ENCODE results near the gene PSMD9. TPM values are rescaled to one million over a fixed set of nuclear protein-coding genes. Genes with fewer than 3 reads are reported as not detected.

PSMD9 gene
- total RNA-seq, 1 experiment from 2014 or later: 86.4 TPM

- POLR2A ChIA-PET (ENCODE audit: low non-redundant PET): interaction anchor here (0.6 kb wide), 1 partner anchor 15 kb away, joined by 8 read pairs; no protein-coding TSS in a partner anchor
- no TSS peak for BruUV-seq (replicated peaks)
- CTCF ChIA-PET: interaction anchor here (0.5 to 1.0 kb wide), 3 partner anchors 108 to 132 kb away, joined by 4 to 14 read pairs (median 5); partner anchors contain the start of gene RHOF
- peaks cover 10% of the 10 kb centered on the region for H3K36me3 ChIP-seq (ENCODE audit: insufficient read depth, low read length, poor library complexity, severe bottlenecking)
- no peaks in the 10 kb centered on the region for H3K9me3 ChIP-seq (ENCODE audit: low read depth, low read length, poor library complexity, severe bottlenecking)
- H3K27me3 ChIP-seq (replicated peaks; ENCODE audit: insufficient read depth, low read depth, low read length, poor library complexity): no peaks in the 10 kb centered on the region
- peaks cover 37% of the 10 kb centered on the region for H3K4me1 ChIP-seq (ENCODE audit: insufficient read depth, low read length, poor library complexity, severe bottlenecking)
- no peak overlapping the region for H3K4me3 ChIP-seq (ENCODE audit: low read depth, low read length, poor library complexity, severe bottlenecking)
- peak; percentile 87 for DNase-seq (ENCODE audit: low spot score)
- no peak for TF ChIP-seq EZH2 (IDR thresholded peaks at IDR 0.05; ENCODE audit: borderline replicate concordance, low read depth, low read length, poor library complexity, severe bottlenecking)
- TF ChIP-seq, protein P1, sequence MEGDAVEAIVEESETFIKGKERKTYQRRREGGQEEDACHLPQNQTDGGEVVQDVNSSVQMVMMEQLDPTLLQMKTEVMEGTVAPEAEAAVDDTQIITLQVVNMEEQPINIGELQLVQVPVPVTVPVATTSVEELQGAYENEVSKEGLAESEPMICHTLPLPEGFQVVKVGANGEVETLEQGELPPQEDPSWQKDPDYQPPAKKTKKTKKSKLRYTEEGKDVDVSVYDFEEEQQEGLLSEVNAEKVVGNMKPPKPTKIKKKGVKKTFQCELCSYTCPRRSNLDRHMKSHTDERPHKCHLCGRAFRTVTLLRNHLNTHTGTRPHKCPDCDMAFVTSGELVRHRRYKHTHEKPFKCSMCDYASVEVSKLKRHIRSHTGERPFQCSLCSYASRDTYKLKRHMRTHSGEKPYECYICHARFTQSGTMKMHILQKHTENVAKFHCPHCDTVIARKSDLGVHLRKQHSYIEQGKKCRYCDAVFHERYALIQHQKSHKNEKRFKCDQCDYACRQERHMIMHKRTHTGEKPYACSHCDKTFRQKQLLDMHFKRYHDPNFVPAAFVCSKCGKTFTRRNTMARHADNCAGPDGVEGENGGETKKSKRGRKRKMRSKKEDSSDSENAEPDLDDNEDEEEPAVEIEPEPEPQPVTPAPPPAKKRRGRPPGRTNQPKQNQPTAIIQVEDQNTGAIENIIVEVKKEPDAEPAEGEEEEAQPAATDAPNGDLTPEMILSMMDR (conservative IDR thresholded peaks at IDR 0.05; ENCODE audit: low read depth, low read length): no peak
- H3K27ac ChIP-seq (ENCODE audit: low read depth, low read length, poor library complexity, severe bottlenecking): peak overlapping the region; percentile 81
- intact Hi-C loops (cut with micrococcal nuclease; ENCODE audit: unreplicated experiment): loop anchor here (1.0 to 10.0 kb wide), 2 partner anchors 139 to 207 kb away; no protein-coding TSS in a partner anchor
These were observed 27.3 kb downstream of the PSMD9 start for GRCh38 chr12:121915841-121916321.

DNA sequence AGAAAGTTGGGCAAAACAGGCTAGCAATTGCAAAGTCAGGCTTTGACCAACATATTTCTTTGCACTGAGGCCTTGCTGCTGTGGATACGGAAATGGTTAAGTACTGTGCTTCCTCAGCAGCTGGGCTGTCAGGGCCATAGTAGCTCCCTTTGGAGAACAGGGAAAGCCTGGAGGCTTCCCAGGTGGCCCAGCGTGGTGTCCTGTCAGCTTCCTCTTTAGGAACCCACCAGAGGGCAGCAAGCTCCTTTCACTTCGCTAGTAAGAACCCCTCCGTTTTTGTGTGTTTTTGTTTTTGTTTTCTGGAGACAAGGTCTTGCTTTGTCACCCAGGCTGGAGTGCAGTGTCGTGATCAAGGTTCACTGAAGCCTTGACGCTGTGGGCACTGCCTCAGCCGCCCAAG, 28.1 kb downstream of the PSMD9 start:
- Histone ChIP-seq H3K27ac (ENCODE audit: low read depth, low read length, poor library complexity, severe bottlenecking) (peak overlapping the region; percentile 81), H3K27me3 (replicated peaks; ENCODE audit: insufficient read depth, low read depth, low read length, poor library complexity) (no peaks in the 10 kb centered on the region), H3K4me3 (ENCODE audit: low read depth, low read length, poor library complexity, severe bottlenecking) (no peak overlapping the region), H3K4me1 (ENCODE audit: insufficient read depth, low read length, poor library complexity, severe bottlenecking) (peaks cover 37% of the 10 kb centered on the region), H3K36me3 (ENCODE audit: insufficient read depth, low read length, poor library complexity, severe bottlenecking) (peaks cover 10% of the 10 kb centered on the region), H3K9me3 (ENCODE audit: low read depth, low read length, poor library complexity, severe bottlenecking) (no peaks in the 10 kb centered on the region)
- intact Hi-C loops (cut with micrococcal nuclease; ENCODE audit: unreplicated experiment): loop anchor here (1.0 to 10.0 kb wide), 2 partner anchors 138 to 207 kb away; no protein-coding TSS in a partner anchor
- ChIA-PET POLR2A (ENCODE audit: low non-redundant PET) (interaction anchor here (0.7 kb wide), 1 partner anchor 153 kb away, joined by 3 read pairs; no protein-coding TSS in a partner anchor), CTCF (interaction anchor here (1.0 kb wide), 1 partner anchor 107 kb away, joined by 5 read pairs; no protein-coding TSS in a partner anchor)
- no peak for TF ChIP-seq EZH2 (IDR thresholded peaks at IDR 0.05; ENCODE audit: borderline replicate concordance, low read depth, low read length, poor library complexity, severe bottlenecking)
- TF ChIP-seq, protein P1 (conservative IDR thresholded peaks at IDR 0.05; ENCODE audit: low read depth, low read length): peak; percentile 50
- peak; percentile 72 for DNase-seq (ENCODE audit: low spot score)
- BruUV-seq (replicated peaks): no TSS peak

- intact Hi-C loops (cut with micrococcal nuclease; ENCODE audit: unreplicated experiment): loop anchor here (10.0 kb wide), 1 partner anchor 137 kb away; no protein-coding TSS in a partner anchor
- BruUV-seq (replicated peaks): TSS peak; percentile 91
- TF ChIP-seq, protein P1 (conservative IDR thresholded peaks at IDR 0.05; ENCODE audit: low read depth, low read length): peak; percentile 72
- no peak for TF ChIP-seq EZH2 (IDR thresholded peaks at IDR 0.05; ENCODE audit: borderline replicate concordance, low read depth, low read length, poor library complexity, severe bottlenecking)
- Histone ChIP-seq H3K27ac (ENCODE audit: low read depth, low read length, poor library complexity, severe bottlenecking) (peak within 1 kb of the TSS; percentile 81), H3K27me3 (replicated peaks; ENCODE audit: insufficient read depth, low read depth, low read length, poor library complexity) (no peaks in the 10 kb centered on the region), H3K36me3 (ENCODE audit: insufficient read depth, low read length, poor library complexity, severe bottlenecking) (peaks cover 3% of the 10 kb centered on the region), H3K4me3 (ENCODE audit: low read depth, low read length, poor library complexity, severe bottlenecking) (peak within 1 kb of the TSS; percentile 56), H3K4me1 (ENCODE audit: insufficient read depth, low read length, poor library complexity, severe bottlenecking) (peaks cover 37% of the 10 kb centered on the region), H3K9me3 (ENCODE audit: low read depth, low read length, poor library complexity, severe bottlenecking) (no peaks in the 10 kb centered on the region)
- CTCF ChIA-PET: interaction anchor here (0.6 to 1.2 kb wide), 3 partner anchors 29 to 297 kb away, joined by 3 read pairs; no protein-coding TSS in a partner anchor
- POLR2A ChIA-PET (ENCODE audit: low non-redundant PET): no interaction called here
- DNase-seq (ENCODE audit: low spot score): peak; percentile 98
These were observed 29.5 kb downstream of the PSMD9 start, which contains the start of gene CFAP251 for GRCh38 chr12:121917950-121918678. TSS of gene CFAP251 (plus strand) at chr12:121918592. CDS start at chr12:121921306, 2,714 bp downstream.
